ENCODE results near the gene PTPRF.
"Not testable (repeated sequence)": the region's sequence is repeated elsewhere in the genome, so short reads cannot be mapped to it uniquely, and the experiment has no call there.

Gene PTPRF

GRCh38 chr1:43530483-43531106, at the start of gene PTPRF:
Gene PTPRF, plus strand, starts transcription at chr1:43530883. Its CDS starts 14,193 bp downstream, at chr1:43545076.
- peak; percentile 8 for DNase-seq

- no peak for DNase-seq
Observed at GRCh38 chr1:43481491-43481890, 49.2 kb upstream of the PTPRF start.

GRCh38 chr1:43482215-43482614, 48.5 kb upstream of the PTPRF start:
- no peak for DNase-seq

GRCh38 chr1:43484367-43484766, 46.3 kb upstream of the PTPRF start:
- DNase-seq: no peak

GRCh38 chr1:43488165-43488564, 42.5 kb upstream of the PTPRF start:
- DNase-seq: no peak

GRCh38 chr1:43491061-43491460, 39.6 kb upstream of the PTPRF start:
- DNase-seq: no peak

GRCh38 chr1:43492826-43493225, 37.9 kb upstream of the PTPRF start:
- DNase-seq: no peak

- DNase-seq: no peak
Observed at GRCh38 chr1:43493661-43494450, 36.8 kb upstream of the PTPRF start.

- DNase-seq: no peak
Observed at GRCh38 chr1:43495204-43495603, 35.5 kb upstream of the PTPRF start.

GRCh38 chr1:43499898-43500297, 30.8 kb upstream of the PTPRF start:
- no peak for DNase-seq

- DNase-seq: not testable (repeated sequence)
Observed at GRCh38 chr1:43501806-43502205, 28.9 kb upstream of the PTPRF start.

- no peak for DNase-seq
Observed at GRCh38 chr1:43503534-43503933, 27.1 kb upstream of the PTPRF start.

GRCh38 chr1:43505077-43505780, 25.5 kb upstream of the PTPRF start:
- DNase-seq: no peak

GRCh38 chr1:43506233-43506632, 24.4 kb upstream of the PTPRF start:
- no peak for DNase-seq

GRCh38 chr1:43507296-43508295, 23.1 kb upstream of the PTPRF start:
- no peak for DNase-seq

- no peak for DNase-seq
Observed at GRCh38 chr1:43509007-43509739, 21.5 kb upstream of the PTPRF start.

GRCh38 chr1:43509740-43510375, 20.8 kb upstream of the PTPRF start:
- DNase-seq: no peak

GRCh38 chr1:43510621-43511020, 20.1 kb upstream of the PTPRF start:
- no peak for DNase-seq

GRCh38 chr1:43511394-43511793, 19.3 kb upstream of the PTPRF start:
- DNase-seq: no peak

GRCh38 chr1:43512133-43512532, 18.6 kb upstream of the PTPRF start:
- DNase-seq: no peak

GRCh38 chr1:43512681-43513080, 18.0 kb upstream of the PTPRF start:
- no peak for DNase-seq
